Activated naive CD4-positive, alpha-beta T cell (primary cell): Measurements from ENCODE around the gene RNF225.
"Not testable (repeated sequence)": the region's sequence is repeated elsewhere in the genome, so short reads cannot be mapped to it uniquely, and the experiment has no call there.

Source experiments
- DNase-seq, 4 experiments: peaks; one replicate each; lab custom pipeline; 2025; lab: John Stamatoyannopoulos, UW

The RNF225 gene

GRCh38 chr19:58408152-58409009 is 12.9 kb downstream of the RNF225 start, which contains the start of gene ZNF584:
ZNF584 (plus strand) TSS chr19:58408649; CDS start chr19:58409148, 499 bp downstream.
- DNase-seq, result peak; percentile 82 to 91 (median 86)

- DNase-seq, result no peak
Observed at GRCh38 chr19:58409010-58409790, 13.7 kb downstream of the RNF225 start.

- no peak for DNase-seq
Observed at GRCh38 chr19:58416604-58417003, 21.1 kb downstream of the RNF225 start.

- no peak for DNase-seq
Observed at GRCh38 chr19:58417071-58417470, 21.6 kb downstream of the RNF225 start.

- no peak for DNase-seq
Observed at GRCh38 chr19:58428617-58429016, 33.2 kb downstream of the RNF225 start.

GRCh38 chr19:58429745-58430144 is 34.3 kb downstream of the RNF225 start:
- DNase-seq, result no peak

GRCh38 chr19:58434217-58434616 is 38.8 kb downstream of the RNF225 start:
- no peak for DNase-seq

GRCh38 chr19:58439576-58440554 is 44.4 kb downstream of the RNF225 start, which contains the start of gene ZNF132:
ZNF132 (minus strand) TSS chr19:58440153; CDS start chr19:58439821, 332 bp downstream.
- DNase-seq, result peak; percentile 79 to 94 (median 88)

GRCh38 chr19:58440556-58440955 is 45.1 kb downstream of the RNF225 start:
- DNase-seq, result no peak

GRCh38 chr19:58442986-58443385 is 47.5 kb downstream of the RNF225 start:
- not testable (repeated sequence) for DNase-seq
